HG03159 (cell line): ENCODE data around the gene MIGA2.
A peak's percentile ranks its signal among the peaks of the same experiment; 100 is the strongest.
"Not testable (repeated sequence)": the region's sequence is repeated elsewhere in the genome, so short reads cannot be mapped to it uniquely, and the experiment has no call there.

Experiments used
- ATAC-seq: cut with Tn5 transposase; IDR thresholded peaks from one replicate; pipeline ENCODE4 v1.9.1; 2021; ENCODE audit warnings: mild to moderate bottlenecking, moderate library complexity; ENCODE audit not compliant: unreplicated experiment

Gene MIGA2

DNA sequence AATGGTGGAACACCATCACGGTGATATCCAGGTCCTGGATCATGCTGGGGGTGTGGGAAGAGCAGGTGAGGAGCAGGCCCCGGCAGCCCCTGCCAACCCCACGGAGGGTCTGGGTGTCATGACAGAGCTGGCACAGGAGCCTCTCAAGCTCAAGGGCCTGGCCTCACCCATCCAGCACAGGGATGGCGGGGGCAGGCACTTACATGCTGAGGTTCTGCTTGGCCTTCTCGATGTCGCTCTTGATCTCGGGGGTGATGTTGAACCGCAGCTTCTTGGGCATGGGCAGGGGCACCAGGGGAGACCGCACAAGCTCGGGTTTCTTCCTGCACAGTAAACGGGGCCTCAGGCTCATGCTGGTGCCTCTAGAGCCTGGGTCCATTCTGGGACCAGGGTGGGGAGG is 61.9 kb downstream of the MIGA2 start:
- no peak for ATAC-seq

DNA sequence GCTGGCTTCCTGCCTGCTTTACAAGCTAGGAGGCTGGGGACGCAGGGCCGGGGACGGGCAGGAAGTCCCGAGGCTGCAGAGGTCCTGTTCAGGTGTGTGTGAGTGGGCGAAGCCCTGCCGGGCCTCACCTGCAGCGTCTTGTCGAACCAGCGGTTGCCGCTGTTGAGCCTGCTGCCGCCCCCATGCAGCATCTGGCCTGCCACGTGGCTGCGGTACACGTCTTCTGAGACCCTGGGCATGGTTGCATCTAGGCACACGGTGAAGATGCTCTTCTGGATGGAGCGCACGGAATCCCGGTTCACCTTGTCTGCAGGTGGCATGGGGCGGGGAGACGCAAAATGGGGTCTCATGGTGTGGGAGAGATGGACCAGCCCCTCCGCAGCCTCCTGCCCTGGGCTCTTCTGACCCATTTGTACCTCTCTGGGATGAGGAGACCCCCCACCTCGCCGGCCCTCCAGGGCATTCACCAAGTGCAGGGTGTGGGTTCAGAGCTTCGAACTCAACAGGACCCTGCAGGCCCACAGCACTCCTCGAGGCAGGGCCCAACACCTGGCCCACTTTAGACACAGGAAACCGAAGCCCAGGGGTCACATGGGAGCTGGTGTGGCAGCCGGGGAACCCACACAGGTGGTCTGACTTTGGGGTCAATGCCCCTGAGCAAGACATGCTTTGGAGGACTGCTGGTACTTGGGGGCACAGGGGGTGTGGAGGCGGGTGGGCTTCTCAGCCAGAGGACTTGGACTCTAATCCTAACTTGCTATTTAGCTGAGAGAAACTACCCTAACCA is 64.2 kb downstream of the MIGA2 start:
- no peak for ATAC-seq

DNA sequence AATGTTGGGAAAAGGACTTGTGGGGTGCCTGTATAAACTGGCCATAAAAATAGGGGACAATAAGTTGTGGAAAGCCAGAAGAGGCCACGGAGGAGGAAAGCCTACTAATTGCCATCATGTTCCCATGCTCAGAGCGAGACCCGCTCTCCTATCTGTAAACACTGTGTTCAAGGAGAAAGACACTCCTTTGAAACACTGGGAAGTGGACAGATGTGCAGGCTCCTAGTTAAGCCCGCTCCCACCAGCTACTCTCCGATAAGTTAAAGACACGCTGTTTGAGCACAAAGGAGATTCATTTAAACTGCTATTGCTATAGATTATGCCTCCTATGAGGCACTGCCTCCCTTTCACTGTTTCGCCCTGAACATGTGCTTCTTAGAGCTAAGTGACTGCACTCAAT is 64.9 kb downstream of the MIGA2 start:
- no peak for ATAC-seq

DNA sequence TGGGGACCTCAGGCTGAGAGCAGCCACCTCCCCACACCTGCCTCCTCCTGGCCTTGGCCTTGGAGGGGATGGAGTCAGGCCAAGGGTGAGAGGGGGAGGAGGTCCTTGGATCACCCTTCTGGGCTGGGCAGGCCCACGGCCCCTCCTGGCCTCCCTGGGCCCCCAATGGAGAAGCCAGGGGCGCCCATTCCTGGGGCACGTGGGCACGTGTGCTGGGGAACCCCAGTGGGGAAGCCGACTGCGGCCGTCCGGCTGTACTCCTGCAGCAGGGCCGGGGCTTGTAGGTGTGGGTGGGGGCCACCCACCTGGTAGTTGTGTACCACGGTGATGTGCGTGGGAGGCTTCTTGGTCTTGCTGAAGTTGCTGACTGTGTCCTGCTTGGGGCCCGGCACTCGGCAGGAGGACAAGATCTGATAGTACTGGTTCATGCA is 65.7 kb downstream of the MIGA2 start:
- ATAC-seq = no peak

DNA sequence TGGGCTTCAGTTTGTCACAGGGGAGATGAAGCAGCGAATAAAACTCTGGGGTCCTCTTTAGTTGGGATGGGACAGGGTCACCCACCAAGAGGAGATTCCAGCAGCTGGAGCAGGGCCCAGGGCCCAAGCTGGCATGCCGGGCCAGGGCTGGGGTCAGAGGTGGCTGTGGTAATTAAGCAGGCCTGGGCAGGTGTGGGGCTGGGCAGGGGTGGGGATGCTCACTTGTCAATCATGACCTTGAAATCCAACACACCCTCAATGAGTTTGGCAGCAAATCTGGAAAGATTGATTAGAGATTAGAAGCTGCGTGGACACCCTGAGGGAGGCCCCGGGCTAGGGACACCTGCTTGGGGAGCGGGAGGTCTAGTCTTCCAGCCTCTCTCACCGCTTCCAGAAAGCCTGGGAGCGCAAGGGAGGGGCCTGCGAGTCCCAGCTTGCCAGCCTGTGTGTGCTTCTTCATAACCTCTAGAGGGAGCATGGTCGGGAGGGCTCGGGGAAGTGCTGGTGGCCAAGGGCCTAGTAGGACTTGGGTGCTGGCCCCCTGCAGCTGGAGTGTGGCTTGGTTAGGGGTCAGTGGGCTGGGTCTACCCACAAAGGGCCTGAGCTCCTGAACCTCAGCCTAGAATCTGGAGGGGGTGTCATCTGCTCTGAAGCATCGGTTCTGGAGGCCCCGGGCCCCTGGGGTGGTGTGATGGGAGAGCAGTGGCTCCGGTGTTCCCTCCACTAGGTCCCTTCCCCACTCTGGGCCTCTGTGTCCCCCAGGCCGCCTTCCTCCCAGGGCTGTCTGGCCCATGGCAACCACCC is 66.6 kb downstream of the MIGA2 start:
- ATAC-seq = no peak

DNA sequence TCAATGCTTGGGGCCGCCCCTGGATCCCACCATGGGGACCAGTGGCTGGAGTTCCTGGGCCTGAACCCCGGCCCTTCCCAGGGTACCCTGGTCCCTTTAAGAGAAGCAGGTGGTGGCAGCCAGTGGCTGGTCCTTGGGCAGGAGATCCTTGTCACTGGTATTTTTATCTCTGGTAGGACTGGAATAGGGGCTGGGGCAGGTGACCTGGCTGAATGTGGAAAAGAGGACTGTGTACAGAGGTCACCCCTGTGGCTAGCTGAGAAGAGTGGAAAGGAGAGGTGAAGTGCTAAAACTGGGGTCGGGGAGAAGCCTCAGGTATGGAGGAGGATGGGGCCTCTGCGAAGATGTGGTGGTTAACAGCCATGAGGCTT is 67.2 kb downstream of the MIGA2 start:
- no peak for ATAC-seq

DNA sequence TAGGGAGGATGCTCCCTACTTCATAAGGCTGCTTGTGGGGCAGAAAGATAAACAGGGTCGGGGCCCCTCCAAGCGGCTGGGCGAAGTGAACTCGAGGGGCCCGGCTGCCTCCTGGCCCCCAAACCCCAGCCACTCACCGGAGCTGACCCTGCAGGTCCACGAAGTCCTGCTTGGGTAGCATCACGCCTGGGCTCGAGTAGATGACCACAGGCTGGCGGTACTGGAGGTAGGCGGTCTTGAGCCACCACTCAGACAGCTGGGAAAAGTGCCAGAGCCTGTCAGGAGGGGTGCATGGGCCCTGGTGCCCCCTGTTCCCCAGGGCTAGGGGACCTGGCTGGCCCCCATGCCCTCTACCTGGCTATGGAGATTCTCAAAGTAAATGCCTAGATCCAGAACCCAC is 67.6 kb downstream of the MIGA2 start:
- ATAC-seq = no peak

DNA sequence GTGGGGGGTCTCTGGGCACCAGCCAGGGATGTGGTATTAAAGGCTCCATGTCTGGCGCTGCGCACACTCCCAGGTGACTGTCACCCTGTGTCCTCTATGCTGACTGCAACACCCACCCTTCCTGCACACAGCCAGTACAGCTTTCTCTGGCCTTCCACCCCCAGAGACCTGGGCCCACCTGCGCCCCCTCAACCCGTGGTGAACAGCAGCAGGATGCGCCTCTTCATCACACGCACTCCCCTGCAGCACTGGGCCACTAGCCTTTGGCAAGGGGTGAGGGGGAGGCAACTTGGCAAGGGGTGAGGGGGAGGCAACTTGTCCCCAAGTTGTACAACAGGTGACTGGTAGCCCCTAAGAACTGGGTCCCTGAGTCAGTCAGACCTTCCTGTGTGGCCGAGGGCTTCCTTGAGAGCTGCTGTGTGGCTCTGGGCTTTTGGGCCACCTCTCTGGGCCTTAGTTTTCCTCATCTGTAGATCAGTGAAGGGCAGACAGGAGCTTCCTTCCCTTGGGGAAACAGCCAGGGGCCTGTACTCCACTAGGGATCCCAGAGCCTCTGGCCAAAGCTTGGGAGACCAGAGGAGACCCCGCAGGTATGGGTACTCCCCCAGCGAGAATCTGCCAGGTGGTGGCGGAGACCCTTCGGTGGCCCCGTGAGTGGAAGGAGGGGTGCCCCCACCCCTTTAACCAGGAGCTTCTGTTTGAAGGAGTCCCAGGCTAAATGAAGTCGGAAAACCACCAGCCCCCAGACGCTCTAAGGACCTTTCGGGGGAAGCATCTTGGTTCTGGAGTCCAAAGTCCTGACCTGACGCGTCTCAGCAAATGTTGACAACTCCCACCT is 69.7 kb downstream of the MIGA2 start:
- no peak for ATAC-seq

DNA sequence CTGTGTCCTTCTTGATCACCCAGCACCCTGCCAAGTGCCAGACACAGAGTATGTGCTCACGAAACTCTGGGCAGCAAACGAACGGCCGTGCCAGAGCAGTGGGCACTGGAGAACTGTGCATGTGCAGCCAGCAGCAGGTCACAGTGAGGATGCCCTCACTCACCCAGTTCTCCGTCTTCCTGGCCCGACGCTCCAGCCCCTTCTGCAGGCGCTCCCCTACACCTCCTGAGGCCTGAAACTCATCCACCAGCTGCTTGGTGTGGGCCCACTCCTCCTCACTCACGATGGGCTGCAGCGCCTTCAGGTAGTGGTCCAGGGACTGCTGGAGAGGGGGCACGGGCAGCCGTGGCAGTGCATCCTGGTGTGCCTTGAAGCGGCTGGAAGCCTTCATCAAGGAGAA is 71.2 kb downstream of the MIGA2 start:
- ATAC-seq = no peak

DNA sequence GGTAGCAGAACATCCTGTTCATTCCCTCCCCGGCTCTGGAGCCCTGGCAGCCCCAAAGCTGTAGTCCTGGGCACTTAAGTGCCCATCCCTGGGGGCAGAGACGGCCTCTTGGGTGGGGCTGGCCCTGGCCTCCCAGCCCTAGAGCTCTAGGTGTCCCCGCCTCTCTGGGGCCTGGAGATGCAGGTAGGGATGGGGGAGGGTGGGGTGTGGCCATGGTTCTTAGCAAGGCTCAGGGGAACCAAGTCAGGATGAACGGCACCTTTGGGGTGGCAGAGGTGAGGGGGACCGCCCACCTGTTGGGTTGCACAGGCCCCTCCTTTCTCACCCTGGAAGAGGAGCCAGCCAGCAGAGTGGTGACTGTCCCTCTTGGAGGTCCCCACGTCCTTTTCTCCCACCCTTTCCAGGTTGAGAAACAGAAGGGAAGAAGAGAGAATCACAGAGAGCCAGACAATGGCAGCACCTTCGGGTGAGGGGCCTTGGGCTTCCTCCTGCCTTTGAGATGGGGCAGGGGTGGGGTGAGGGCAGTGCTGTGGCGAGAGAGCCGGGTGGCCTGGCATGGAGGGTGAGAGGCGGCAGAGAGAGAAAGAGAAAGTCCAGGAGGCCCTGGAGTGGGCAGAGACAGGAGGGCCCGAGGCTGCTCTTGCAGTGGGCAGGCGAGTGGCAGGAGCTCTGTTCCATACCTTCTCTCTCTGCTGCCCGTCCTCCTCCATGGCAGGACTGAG is 71.8 kb downstream of the MIGA2 start:
- no peak for ATAC-seq

DNA sequence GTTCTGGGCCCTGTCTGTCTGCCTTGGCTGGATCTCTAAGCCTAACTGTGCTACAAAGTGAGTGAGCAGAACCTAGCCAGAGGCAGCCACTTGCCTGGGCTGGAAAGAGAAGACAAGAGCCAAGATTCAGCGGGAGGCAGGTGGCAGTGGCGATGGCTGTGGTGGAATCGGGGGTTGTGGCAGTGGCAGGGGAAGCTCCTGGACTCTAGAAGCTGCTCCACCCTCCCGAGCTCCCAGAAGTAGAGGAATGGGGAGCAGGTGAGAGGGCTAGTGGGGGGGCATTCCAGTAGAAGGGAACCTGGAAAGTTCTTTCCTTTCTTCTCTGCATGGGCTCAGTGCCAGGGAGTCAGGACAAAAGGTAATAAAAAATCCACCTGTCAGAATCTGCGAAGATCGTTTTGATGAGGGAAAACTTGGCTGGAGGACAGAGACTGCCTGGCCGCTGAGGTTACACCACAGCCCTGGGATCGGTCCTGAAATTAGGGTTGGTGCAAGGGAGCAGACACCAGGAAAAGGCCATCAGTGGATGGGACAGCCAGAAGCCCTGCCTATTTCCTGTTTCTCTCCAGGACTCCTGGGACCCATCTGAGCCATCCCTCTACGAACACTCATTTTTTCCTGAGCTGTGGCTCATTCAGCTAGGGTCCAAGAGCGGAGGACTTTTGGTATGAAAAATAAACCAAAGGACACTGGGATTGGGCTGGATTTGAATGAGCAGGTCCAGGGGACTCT is 72.5 kb downstream of the MIGA2 start:
- no peak for ATAC-seq

DNA sequence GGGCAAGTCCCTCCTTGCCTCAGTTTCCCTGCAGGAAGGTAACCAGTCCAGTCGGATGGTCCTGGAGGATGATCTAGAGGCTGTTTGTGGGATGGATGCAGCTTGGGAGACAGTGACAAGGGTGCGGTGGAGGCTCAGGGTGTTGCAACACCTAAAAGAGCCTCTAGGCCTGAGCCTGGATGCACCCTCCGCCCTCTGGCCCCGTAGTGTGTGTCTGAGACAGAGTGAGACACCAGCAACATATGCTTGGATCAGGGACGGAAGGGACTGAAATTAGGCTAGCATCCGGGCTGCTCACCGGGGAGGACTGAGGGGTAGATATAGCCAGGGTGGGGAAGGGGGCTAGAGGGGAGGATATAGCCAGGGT is 73.1 kb downstream of the MIGA2 start:
- ATAC-seq = no peak

DNA sequence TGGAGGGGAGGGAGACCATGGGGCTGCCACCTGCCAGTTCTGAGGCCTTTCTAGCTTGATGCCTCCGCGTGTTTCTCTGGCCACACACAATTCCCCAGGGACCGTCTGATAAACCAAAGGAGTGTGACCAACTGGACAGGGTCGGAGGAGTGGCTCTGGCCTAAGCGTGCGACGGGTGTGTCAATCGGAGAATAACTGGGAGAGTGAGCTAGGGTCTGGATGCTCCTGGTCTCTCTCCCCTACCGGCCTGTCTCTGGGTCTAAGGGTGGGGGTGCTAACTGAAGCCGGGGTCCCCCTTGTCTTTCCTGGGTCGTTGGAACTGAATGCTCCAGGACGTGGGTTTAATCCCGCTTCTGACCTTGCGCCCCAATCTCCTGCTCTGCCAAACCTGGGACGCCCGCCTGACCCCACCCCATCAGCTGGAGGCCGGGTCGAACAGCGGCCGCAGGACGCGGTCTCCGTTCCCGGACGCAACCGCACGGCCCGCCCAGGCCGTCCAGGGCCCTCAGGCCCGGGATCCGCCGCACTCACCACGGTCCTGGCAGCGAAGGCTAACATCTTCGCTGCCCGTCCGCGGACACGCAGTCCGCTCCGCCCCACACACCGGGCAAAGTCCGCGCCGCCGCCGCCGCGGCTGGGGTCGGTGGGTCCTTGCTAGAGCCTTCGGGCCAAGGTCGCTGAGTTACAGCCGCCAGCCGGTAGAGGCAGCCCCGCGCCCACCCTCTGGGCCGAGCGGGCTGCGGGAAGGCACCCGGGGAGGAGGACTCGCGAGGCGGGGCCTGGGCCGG is 73.7 kb downstream of the MIGA2 start:
- no peak for ATAC-seq

DNA sequence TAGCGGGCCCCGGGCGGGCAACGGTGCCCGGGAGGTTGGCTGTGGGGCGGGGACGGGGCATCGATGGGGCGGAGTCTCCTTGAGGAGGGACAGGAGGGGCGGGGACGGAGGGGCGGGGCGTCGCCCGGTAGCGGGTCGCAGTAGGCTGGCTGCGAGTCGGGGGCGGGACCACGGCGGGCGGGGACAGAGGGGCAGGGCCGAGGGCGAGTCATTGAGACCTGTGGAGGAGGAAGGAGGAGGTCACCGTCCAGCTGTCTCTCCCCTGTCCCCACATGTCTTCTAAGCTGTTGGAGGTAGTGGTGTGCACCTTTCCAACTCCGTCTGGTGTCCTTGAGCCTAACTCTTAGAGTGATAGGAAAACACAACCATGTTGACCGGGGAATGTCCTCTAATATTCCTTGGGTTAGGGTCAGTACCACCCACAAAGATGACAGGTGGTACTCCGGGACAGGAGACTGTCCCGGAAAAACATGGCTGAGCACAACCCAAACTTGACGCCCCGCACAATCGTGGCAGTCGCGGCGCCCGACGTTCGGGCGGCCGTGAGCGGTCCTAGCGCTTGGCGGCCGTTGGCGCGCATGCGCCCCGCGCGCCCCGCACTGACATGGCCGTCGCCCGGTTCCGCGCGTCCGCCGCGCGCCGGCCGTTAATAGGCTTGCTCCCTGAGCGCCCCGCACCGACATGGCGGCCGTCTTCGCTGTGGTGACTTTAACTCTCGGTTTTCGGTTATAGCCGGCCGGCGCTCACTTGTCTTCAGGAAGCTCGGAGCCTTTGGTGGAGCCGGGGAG is 74.5 kb downstream of the MIGA2 start, which contains the start of the genes CRAT and PTPA:
TSS of gene CRAT (minus strand) at position 54 of the 788 bp plus-strand sequence. CDS start 284 bp downstream, outside the sequence.
TSS of gene PTPA (plus strand) at position 676 of the 788 bp plus-strand sequence. CDS start 186 bp downstream, outside the sequence.
- peak; percentile 77 for ATAC-seq

DNA sequence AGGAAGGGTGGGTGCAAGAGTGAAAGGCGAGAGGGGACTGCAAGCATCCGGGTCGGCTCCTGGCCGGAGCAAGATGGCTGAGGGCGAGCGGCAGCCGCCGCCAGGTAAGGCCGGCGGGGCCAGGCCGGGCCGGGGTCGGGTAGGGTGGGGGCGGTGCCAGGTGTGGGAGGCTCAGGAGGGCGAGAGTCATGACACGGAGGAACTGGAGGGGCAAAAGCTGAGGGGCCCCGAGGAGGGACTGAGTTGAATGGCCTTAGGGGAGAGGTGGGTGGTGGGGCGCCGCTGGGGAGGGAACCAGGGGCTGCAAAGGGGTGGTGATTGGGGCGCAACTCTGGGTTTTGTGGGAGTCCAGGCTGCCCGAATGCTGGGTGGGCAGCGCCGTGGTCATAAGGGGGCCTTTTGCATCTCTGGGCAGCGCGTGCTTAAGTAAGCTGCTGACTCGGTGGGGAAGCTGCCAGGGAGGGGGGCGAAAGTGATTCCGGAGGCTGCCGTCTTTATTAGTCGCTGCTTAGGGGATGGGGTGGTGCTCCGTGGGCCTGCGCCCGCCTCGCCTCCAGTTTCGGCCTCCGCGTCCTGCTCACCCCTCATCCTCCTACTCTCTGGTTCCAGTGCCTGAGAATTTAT is 75.2 kb downstream of the MIGA2 start:
- ATAC-seq = no peak

DNA sequence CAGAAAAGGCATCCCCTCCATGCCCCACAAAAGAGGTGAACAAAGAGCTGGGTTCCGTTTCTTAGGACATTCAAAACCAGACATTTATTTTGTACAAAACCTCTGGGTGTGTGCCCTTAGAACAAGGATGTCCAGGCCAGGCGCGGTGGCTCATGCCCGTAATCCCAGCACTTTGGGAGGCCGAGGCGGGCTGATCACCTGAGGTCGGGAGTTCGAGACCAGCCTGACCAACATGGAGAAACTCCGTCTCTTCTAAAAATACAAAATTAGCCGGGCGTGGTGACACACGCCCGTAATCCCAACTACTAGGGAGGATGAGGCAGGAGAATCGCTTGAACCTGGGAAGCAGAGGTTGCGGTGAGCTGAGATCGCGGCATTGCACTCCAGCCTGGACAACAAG is 76.1 kb downstream of the MIGA2 start:
- ATAC-seq = not testable (repeated sequence)

DNA sequence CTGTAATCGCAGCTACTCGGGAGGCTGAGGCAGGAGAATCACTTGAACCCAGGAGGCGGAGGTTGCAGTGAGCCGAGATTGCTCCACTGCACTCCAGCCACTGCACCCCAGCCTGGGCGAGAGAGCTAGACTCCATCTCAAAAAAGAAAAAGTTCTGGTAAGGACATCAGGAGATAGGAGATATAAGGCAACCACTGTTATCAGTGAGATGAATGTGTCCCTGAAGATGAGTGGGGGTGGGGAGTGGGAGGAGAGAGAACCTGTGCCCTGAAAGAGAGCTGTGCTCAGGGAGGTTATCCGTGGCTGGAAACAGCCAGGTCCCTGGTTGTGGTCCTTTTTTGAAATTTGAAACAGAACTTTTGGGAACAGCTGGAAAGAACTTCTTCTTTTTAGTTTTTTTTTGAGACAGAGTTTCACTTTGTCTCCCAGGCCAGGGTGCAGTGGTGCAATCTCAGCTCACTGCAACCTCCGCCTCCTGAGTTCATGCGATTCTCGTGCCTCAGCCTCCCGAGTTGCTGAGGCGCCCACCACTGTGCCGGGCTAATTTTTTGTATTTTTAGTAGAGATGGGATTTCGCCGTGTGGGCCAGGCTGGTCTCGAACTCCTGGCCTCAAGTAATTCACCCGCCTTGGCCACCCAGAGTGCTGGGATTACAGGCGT is 77.3 kb downstream of the MIGA2 start:
- no peak for ATAC-seq
